ENCODE data around the gene GPR141. TPM values are rescaled to one million over a fixed set of nuclear protein-coding genes. Genes with fewer than 3 reads are reported as not detected.

GPR141 gene
- total RNA-seq, 6 experiments from 2014 or later, result not detected

DNA sequence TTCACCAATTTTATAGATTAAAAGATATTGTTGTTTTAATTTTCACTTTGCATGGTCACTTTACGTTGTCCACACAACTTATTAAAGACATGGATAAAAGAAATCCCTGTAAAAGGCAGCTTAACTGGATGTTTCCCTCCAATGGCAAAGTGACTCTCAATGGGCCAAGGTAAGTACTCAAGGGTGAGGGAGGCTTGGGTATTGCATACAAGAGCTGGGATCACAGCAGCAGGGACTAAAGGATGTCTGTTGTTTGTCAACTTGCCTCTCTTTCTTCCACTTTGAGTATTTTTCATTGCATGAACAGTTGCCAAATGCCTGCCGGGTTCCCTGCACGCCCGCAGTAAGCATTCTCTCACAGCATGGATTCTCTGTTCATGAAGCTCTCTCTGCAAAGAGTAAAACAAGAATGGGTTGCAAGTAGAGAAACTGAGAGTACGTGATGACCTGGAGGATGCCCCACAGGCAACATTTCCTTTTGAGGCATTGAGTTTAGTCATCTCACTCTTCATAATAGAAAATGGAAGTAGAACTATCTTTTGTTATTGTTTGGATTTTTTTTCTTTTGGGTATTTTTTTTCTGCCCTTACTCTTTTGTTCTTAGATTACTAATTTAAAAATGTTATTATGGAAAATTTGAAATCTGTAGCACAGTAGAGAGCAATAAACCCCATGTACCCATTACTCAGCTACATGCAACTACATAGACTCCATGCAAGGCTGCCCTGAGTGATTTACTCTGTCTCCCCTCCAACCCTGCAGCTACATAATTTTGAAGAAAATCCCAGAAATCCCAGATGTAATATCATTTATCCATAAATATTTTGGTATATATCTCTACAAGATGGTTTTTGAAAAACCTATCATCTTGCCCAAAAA, 26.3 kb downstream of the GPR141 start:
- H3K9me3 Mint-ChIP-seq, result peaks cover 41% of the 10 kb centered on the region
- no peak overlapping the region for H3K27ac Mint-ChIP-seq
- DNase-seq, result no peak
- no peaks in the 10 kb centered on the region for H3K4me1 Mint-ChIP-seq (ENCODE audit: low read depth)
- no peaks in the 10 kb centered on the region for H3K36me3 Mint-ChIP-seq (ENCODE audit: low read depth)
- TF ChIP-seq CTCF (IDR thresholded peaks at IDR 0.05), result no peak
- H3K4me3 Mint-ChIP-seq, result no peak overlapping the region
- H3K27me3 Mint-ChIP-seq (ENCODE audit: insufficient read depth), result no peaks in the 10 kb centered on the region

GRCh38 chr7:37713613-37714012, 30.0 kb downstream of the GPR141 start:
- no peaks in the 10 kb centered on the region for H3K4me1 Mint-ChIP-seq (ENCODE audit: low read depth)
- TF ChIP-seq CTCF (IDR thresholded peaks at IDR 0.05), result no peak
- no peak overlapping the region for H3K4me3 Mint-ChIP-seq
- H3K9me3 Mint-ChIP-seq, result peaks cover 29% of the 10 kb centered on the region
- DNase-seq, result no peak
- H3K27me3 Mint-ChIP-seq (ENCODE audit: insufficient read depth), result no peaks in the 10 kb centered on the region; the same call in 1 of the 2 replicates
- no peaks in the 10 kb centered on the region for H3K36me3 Mint-ChIP-seq (ENCODE audit: low read depth)
- no peak overlapping the region for H3K27ac Mint-ChIP-seq

DNA sequence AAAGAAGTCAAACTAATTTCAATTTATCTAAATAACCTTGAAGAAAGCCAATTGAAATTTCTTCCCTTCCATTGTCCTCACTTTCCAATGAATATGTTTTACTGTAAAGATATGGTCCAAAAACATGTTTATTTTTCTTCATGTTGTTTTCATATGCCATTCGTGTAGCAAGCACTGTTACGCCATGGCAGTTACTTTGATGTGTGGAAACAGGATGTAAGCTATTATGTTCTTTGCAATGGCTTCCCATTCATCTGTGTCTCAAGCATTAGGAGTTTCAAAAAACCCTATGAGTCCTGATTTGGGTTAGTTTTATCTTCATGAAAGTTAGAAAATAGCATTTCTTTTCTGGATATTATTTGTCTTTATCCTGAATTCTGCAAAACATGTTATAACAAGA, 31.0 kb downstream of the GPR141 start:
- Mint-ChIP-seq H3K27me3 (ENCODE audit: insufficient read depth) (no peaks in the 10 kb centered on the region; the same call in 1 of the 2 replicates), H3K27ac (no peak overlapping the region)

DNA sequence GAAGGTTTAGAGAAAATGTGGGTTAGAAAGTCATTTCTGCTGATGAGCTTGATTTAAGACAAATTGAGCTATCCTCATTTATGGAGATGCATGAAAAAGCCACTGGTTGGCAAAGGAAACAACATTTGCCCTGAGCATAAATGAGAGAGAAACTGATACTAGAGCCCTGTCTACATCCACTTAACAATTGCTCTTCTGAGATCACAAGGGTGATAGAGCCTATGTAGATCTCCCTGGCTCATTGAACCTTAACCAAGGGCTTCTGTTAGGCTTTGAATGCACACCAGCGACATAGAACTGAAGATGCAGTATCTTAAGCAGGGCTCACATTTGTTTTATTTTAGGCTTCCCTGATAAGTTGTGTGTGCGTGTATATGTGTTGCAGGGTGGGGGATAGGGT, 35.0 kb downstream of the GPR141 start:
- Mint-ChIP-seq H3K4me3 (no peak overlapping the region), H3K27me3 (ENCODE audit: insufficient read depth) (no peaks in the 10 kb centered on the region; the same call in 1 of the 2 replicates), H3K9me3 (peaks cover 46% of the 10 kb centered on the region), H3K36me3 (ENCODE audit: low read depth) (peaks cover 6% of the 10 kb centered on the region), H3K4me1 (ENCODE audit: low read depth) (no peaks in the 10 kb centered on the region), H3K27ac (no peak overlapping the region)
- TF ChIP-seq CTCF (IDR thresholded peaks at IDR 0.05), result no peak
- DNase-seq, result no peak

More for the DNA sequence above, 31.0 kb downstream of the GPR141 start:
- Mint-ChIP-seq H3K4me3 (no peak overlapping the region), H3K9me3 (peaks cover 37% of the 10 kb centered on the region), H3K4me1 (ENCODE audit: low read depth) (no peaks in the 10 kb centered on the region), H3K36me3 (ENCODE audit: low read depth) (peaks cover 3% of the 10 kb centered on the region)
- no peak for DNase-seq
- no peak for TF ChIP-seq CTCF (IDR thresholded peaks at IDR 0.05)

DNA sequence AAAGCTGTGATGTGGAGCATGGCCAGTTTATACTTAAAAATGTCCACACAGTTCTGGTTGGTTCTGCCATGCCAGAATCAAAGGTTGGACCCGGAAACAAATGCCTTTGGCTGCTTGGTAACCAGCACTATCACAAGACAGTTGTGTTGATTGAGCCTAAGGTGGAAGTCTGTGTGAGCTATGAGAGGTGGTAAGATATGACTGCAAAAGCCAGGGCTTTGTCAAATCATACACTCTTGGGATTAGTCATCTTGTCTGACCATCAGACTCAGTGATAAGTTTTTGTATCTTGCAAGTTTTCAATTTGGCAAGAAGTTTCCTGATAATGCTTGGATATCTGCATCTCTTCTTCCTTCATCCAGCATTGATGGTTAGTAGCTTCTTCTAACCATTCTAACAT, 35.5 kb downstream of the GPR141 start:
- no peak for TF ChIP-seq CTCF (IDR thresholded peaks at IDR 0.05)
- no peaks in the 10 kb centered on the region for H3K4me1 Mint-ChIP-seq (ENCODE audit: low read depth)
- H3K36me3 Mint-ChIP-seq (ENCODE audit: low read depth), result peaks cover 6% of the 10 kb centered on the region
- H3K27me3 Mint-ChIP-seq (ENCODE audit: insufficient read depth), result no peaks in the 10 kb centered on the region; the same call in 1 of the 2 replicates
- H3K27ac Mint-ChIP-seq, result no peak overlapping the region
- no peak for DNase-seq
- H3K9me3 Mint-ChIP-seq, result peaks cover 49% of the 10 kb centered on the region
- no peak overlapping the region for H3K4me3 Mint-ChIP-seq
